ENCODE data around the gene SLC22A13. TPM values are rescaled to one million over a fixed set of nuclear protein-coding genes. Genes with fewer than 3 reads are reported as not detected.

The SLC22A13 gene
- total RNA-seq, 1 donor from 2014 or later, result 0.40 TPM

- DNase-seq (ENCODE audit: low read depth), result no peak
Measured at GRCh38 chr3:38327335-38328009, 61.9 kb downstream of the SLC22A13 start.

Other genes with a start within 250 kb of the SLC22A13 start
- gene PLCD1, start 236.2 kb upstream of the SLC22A13 start, total RNA-seq, result 11.2 and 19.6 TPM in 2 replicates
- not detected in 2 replicates for gene DLEC1, start 226.6 kb upstream of the SLC22A13 start, total RNA-seq
- 15.8 and 18.6 TPM in 2 replicates for gene ACAA1, start 128.7 kb upstream of the SLC22A13 start, total RNA-seq
- gene MYD88, start 127.2 kb upstream of the SLC22A13 start, total RNA-seq, result 2.3 and 3.8 TPM in 2 replicates
- gene OXSR1, start 100.3 kb upstream of the SLC22A13 start, total RNA-seq, result 49.8 and 57.5 TPM in 2 replicates
- gene SLC22A14, start 16.5 kb downstream of the SLC22A13 start, total RNA-seq, result 0.78 and 0.83 TPM in 2 replicates
- 1.5 and 1.9 TPM in 2 replicates for gene XYLB, start 81.0 kb downstream of the SLC22A13 start, total RNA-seq
- 2.7 and 2.9 TPM in 2 replicates for gene ACVR2B, start 188.1 kb downstream of the SLC22A13 start, total RNA-seq
- 25.9 and 30.3 TPM in 2 replicates for gene EXOG, start 230.5 kb downstream of the SLC22A13 start, total RNA-seq

Data from myocyte (in vitro differentiated cells).